Measurements from ENCODE around the gene CXCR2.

The CXCR2 gene

DNA sequence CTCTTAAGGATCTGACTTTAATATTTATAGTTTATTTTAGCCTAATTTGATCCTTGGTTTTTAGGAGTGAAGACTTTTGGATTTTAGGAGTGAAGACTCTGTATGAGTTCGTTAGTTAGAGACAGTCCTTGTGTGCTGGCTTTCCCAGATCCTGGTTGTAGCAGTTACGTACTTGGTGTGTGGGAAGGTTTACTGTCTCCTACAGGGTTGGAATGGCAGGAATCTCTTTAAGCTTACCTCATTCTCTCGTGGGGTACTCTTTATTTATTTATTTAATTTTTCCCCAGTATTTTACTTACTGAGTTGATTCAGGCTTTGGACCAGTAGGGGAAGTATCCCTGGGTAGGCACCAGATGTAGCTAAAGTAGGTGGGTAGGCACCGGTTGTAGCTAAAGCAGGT, 1.8 kb upstream of the CXCR2 start:
- TF ChIP-seq GATA1 (IDR thresholded peaks at IDR 0.05; ENCODE audit: low read depth, low read length) (no peak), POLR2A (IDR thresholded peaks at IDR 0.05; ENCODE audit: low read length) (no peak)
- DNase-seq: no peak

DNA sequence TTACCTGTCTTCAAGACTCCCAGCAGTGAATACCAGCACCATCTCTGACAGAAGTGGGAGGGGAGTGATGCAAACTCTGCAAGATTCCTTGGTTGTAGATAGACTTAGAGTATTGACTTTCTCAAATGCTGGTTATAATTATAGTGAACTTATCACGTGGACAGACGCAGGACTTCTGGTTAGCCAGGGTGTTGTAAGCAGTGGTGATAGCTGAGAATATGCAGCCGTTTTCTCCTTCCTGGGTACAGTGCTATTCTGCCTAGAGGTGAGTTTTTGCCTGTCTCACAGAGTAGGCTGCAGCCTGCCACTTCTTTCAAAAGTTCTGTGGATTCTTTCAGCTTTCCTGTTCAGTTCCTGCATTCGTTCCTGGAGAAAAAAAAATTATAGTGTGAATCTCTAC, 733 bp upstream of the CXCR2 start:
- DNase-seq: no peak
- TF ChIP-seq GATA1 (IDR thresholded peaks at IDR 0.05; ENCODE audit: low read depth, low read length) (no peak), POLR2A (IDR thresholded peaks at IDR 0.05; ENCODE audit: low read length) (no peak)

GRCh38 chr2:218127929-218128455, 2.2 kb downstream of the CXCR2 start:
- no peak for DNase-seq
- TF ChIP-seq POLR2A (IDR thresholded peaks at IDR 0.05; ENCODE audit: low read length) (no peak), GATA1 (IDR thresholded peaks at IDR 0.05; ENCODE audit: low read depth, low read length) (no peak)

DNA sequence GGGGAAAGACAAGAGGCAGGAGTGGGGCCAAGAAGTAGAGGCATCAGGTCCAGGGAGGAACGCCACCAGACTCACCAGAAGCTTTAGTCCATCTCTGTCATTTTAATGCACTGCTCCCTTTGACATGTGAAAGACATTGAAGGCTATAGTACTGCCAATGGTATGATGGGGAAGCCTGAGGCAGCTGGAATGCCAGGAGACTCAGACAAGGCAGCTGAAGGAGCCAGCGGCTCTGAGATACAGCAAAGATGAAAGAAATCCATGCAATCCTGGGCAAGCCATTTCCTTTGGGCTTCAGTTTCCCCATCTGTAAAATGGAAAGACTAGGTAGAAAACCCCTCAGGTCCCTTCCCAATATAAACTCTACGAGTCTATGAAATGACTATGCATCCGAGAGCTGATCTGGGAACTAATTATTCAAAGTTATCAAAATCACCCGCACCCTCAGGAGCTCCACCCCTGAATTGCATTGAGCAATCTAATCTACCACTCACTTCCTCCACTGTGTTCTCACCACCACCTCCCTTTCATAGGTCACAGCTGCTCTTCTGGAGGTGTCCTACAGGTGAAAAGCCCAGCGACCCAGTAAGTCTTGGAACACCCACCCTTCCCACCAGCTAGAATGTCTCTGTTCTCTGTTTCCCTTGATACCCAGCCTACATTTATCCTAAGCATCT, 3.1 kb downstream of the CXCR2 start:
- no peak for TF ChIP-seq POLR2A (IDR thresholded peaks at IDR 0.05; ENCODE audit: low read length)
- no peak for DNase-seq

DNA sequence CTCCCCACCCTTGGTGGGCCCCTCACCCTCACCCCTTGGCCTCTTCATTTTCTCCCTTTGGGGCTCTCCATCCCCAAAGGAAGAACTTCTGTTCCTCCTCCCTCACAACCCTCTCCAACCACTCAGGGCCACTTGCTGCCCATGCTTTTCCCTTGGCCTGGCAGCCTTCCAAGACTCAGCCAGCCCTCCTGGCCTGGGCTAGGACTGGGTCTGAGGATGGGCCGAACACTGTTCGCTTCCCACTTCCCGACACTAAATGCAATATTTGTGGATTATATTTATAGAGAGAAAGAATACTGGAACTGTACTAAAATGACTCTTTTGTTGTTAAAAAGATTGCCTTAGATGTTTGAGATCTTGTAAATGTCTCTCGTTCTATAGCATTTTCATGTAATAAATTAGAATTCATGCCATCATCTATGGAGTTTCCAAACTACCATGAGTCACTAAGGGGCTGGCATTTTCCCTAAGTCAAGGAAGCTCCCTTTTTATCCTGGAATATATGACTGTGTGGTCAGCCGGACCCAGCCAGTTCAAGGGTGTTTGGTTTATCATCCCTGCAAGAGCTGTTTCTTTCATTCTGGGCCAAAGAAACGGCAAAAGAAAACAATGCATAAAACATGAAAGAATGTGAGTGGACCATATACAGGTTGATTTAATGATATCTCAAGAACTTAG, 3.8 kb downstream of the CXCR2 start:
- no peak for DNase-seq
- TF ChIP-seq GATA1 (IDR thresholded peaks at IDR 0.05; ENCODE audit: low read depth, low read length) (no peak), POLR2A (IDR thresholded peaks at IDR 0.05; ENCODE audit: low read length) (no peak)

GRCh38 chr2:218130377-218130776, 4.5 kb downstream of the CXCR2 start:
- no peak for TF ChIP-seq POLR2A (IDR thresholded peaks at IDR 0.05; ENCODE audit: low read length)
- no peak for TF ChIP-seq GATA1 (IDR thresholded peaks at IDR 0.05; ENCODE audit: low read depth, low read length)
- DNase-seq: no peak

DNA sequence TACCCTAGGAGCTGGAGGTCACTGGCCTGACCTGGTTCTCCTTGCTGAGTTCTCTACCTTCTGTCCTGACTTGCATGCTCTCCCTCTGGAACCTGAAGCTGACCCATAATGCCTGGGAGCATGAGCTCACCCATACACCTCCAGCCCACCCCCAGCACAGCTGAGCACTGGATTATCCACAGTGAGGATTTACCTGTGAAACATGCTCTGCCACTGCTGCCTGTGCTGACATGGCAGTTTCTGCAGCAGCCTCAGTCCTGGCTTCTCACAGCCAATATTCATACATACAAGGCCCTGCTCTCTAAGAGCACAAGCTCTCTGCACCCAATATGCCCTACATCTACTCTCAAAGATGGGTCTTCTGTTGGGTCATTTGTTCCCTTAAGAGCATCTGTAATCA, 5.0 kb downstream of the CXCR2 start:
- TF ChIP-seq POLR2A (IDR thresholded peaks at IDR 0.05; ENCODE audit: low read length) (no peak), GATA1 (IDR thresholded peaks at IDR 0.05; ENCODE audit: low read depth, low read length) (no peak)
- no peak for DNase-seq

DNA sequence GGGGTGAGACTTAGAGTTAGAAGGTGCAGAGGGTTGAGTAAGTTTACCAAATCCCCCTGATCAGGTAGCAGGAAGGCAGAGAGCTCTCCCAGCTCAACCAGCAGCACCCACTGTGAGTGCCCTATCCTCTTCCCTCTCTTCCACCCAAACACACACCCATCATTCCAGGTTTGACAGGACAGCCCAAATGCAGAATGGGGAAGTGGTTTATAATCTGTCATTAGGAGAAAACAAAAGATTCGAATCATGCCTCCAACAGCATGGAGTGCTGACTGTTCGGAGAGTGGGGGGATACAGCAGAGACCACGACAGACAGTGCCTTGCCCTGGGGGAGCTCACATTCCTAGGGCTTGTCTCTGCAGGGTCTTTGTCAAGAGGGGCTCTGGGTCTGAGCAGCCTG, 11.7 kb downstream of the CXCR2 start:
- TF ChIP-seq POLR2A (IDR thresholded peaks at IDR 0.05; ENCODE audit: low read length) (no peak), GATA1 (IDR thresholded peaks at IDR 0.05; ENCODE audit: low read depth, low read length) (no peak)
- no peak for DNase-seq

- no peak for TF ChIP-seq POLR2A (IDR thresholded peaks at IDR 0.05; ENCODE audit: low read length)
- no peak for TF ChIP-seq GATA1 (IDR thresholded peaks at IDR 0.05; ENCODE audit: low read depth, low read length)
- no peak for DNase-seq
Observed at GRCh38 chr2:218138047-218138446, 12.2 kb downstream of the CXCR2 start.

GRCh38 chr2:218145124-218145523, 19.3 kb downstream of the CXCR2 start:
- TF ChIP-seq GATA1 (IDR thresholded peaks at IDR 0.05; ENCODE audit: low read depth, low read length) (no peak), POLR2A (IDR thresholded peaks at IDR 0.05; ENCODE audit: low read length) (no peak)
- no peak for DNase-seq

DNA sequence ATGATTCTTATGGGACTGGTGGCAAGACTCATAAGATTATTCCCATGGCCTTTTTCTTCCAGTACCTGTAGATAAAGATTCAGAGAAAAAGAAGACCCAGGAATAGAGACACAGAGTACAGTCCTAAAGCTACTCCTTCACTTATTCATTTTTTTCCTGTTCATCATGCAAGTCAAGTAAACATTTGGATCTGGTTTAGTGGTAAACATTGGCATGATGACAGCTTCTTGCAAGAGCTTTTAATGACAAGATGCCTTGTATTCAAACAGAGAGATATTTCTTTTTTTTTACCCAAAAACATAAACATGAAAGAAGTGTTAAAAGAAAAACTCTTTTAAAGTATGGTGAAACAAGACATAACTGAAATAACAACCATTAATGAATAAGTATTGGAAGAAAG, 20.2 kb downstream of the CXCR2 start:
- TF ChIP-seq GATA1 (IDR thresholded peaks at IDR 0.05; ENCODE audit: low read depth, low read length) (no peak), POLR2A (IDR thresholded peaks at IDR 0.05; ENCODE audit: low read length) (no peak)
- DNase-seq: no peak

- DNase-seq: no peak
- TF ChIP-seq POLR2A (IDR thresholded peaks at IDR 0.05; ENCODE audit: low read length): no peak
- no peak for TF ChIP-seq GATA1 (IDR thresholded peaks at IDR 0.05; ENCODE audit: low read depth, low read length)
Observed at GRCh38 chr2:218149098-218149497, 23.3 kb downstream of the CXCR2 start.

DNA sequence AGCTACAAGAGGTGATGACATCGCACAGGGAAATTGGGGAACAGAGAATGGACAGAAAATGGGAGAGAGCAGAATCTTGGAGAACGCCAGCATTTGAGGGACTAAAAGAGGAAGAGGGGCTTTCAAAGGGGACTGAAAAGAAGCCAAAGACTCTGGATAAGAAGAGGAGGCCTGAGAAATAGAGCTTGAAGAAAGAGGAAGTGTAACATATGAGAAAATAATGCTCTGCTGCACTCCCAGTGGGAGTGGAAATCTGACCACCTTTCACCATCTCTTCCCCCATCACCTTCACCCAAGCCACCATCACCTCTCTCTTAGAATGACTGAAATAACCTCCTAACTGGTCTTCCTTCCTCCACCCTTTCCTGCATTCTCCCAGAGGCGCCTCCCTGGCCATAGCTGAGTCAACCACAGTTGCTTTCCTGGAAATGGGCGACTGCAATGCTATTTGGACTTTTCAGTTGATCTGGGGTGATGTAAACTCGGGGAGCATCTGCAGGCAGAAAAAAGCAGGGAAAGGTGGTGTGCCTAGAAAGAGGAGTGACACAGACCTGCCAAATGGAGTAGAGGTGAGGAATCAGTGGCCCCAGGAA, 24.1 kb downstream of the CXCR2 start:
- TF ChIP-seq POLR2A (IDR thresholded peaks at IDR 0.05; ENCODE audit: low read length) (no peak), GATA1 (IDR thresholded peaks at IDR 0.05; ENCODE audit: low read depth, low read length) (no peak)
- DNase-seq: no peak

GRCh38 chr2:218152172-218152571, 26.3 kb downstream of the CXCR2 start:
- no peak for DNase-seq
- TF ChIP-seq GATA1 (IDR thresholded peaks at IDR 0.05; ENCODE audit: low read depth, low read length) (no peak), POLR2A (IDR thresholded peaks at IDR 0.05; ENCODE audit: low read length) (no peak)

DNA sequence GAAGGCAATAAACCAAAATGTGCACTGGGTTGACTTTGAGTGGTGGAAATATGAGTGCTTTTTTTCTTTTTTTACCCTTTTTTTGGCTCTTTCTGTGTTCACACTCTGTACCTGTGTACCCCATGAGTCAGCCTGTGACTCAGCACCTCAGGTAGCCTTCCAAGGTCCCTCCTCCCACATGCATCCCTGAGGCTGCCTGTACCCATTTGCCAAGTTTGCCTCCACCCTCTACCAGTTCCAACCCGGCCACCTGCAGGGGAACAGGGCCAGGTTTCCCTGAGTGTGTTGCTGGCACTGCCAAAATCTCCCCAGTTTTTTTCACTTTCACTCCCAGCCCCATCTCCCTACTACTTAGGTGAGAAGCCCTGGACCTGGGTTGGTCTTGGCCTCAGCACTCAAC, 26.9 kb downstream of the CXCR2 start:
- DNase-seq: no peak
- TF ChIP-seq POLR2A (IDR thresholded peaks at IDR 0.05; ENCODE audit: low read length): no peak
- no peak for TF ChIP-seq GATA1 (IDR thresholded peaks at IDR 0.05; ENCODE audit: low read depth, low read length)
